DND-41 (cell line): Measurements from ENCODE around the gene TRPV5.

Experiments
- ATAC-seq: fragments of 200-7000 bp; cut with Tn5 transposase; 3 replicates; pipeline ENCODE4 v1.9.1; 2021; ENCODE audit warnings: low read depth; ENCODE audit not compliant: insufficient read depth
- DNase-seq: peaks from one replicate; pipeline ENCODE4 v3.0.0-alpha.2; 2020
- H2AFZ ChIP-seq: 2 replicates; pipeline ENCODE4 v1.6.0; 2012; ENCODE audit warnings: low read depth, low read length
- H3K27ac ChIP-seq: 2 replicates; pipeline ENCODE4 v1.5.1; 2012; ENCODE audit warnings: low read length, inconsistent platforms
- H3K27me3 ChIP-seq: fragments of 200-600 bp; sonication (generic); 2 replicates; pipeline ENCODE4 v1.6.0; 2012; ENCODE audit warnings: low read length, mild to moderate bottlenecking, inconsistent platforms; ENCODE audit not compliant: insufficient read depth, poor library complexity
- H3K36me3 ChIP-seq: 2 replicates; pipeline ENCODE4 v1.5.1; 2012; ENCODE audit warnings: low read length, inconsistent platforms; ENCODE audit not compliant: insufficient read depth
- H3K4me1 ChIP-seq: 2 replicates; pipeline ENCODE4 v1.5.1; 2012; ENCODE audit warnings: mild to moderate bottlenecking, low read length; ENCODE audit not compliant: insufficient read depth
- H3K4me2 ChIP-seq: 2 replicates; pipeline ENCODE4 v1.6.0; 2012; ENCODE audit warnings: mild to moderate bottlenecking, moderate library complexity, low read length, inconsistent platforms; ENCODE audit not compliant: insufficient read depth
- H3K4me3 ChIP-seq, 2 experiments: fragments of 200-600 bp in 1 of 2; shearing (Covaris generic) in 1 of 2; 2 replicates each; pipeline ENCODE4 v1.5.1; 2012 to 2016; ENCODE audit warnings: inconsistent platforms in 2 of 2, low read length in 2 of 2, mild to moderate bottlenecking in 2 of 2, low read depth in 1 of 2, moderate library complexity in 1 of 2
- H3K79me2 ChIP-seq: 2 replicates; pipeline ENCODE4 v1.6.0; 2012; ENCODE audit warnings: low read length, inconsistent platforms; ENCODE audit not compliant: insufficient read depth
- H3K9ac ChIP-seq: 2 replicates; pipeline ENCODE4 v1.6.0; 2012; ENCODE audit warnings: low read depth, mild to moderate bottlenecking, inconsistent platforms, low read length, moderate library complexity
- H3K9me3 ChIP-seq: 2 replicates; pipeline ENCODE4 v1.5.1; 2012; ENCODE audit warnings: low read length, moderate library complexity, mild to moderate bottlenecking, inconsistent platforms; ENCODE audit not compliant: insufficient read depth, severe bottlenecking
- H4K20me1 ChIP-seq: 2 replicates; pipeline ENCODE4 v1.6.0; 2012; ENCODE audit warnings: low read length; ENCODE audit not compliant: insufficient read depth
- EZH2 ChIP-seq: IDR thresholded peaks from 3 replicates; pipeline ENCODE4 v1.6.1; 2012; ENCODE audit warnings: borderline replicate concordance, low read depth, mild to moderate bottlenecking, moderate library complexity, low read length, inconsistent platforms; ENCODE audit not compliant: severe bottlenecking
- TF ChIP-seq, protein P1 (sequence below): IDR thresholded peaks from 2 replicates; pipeline ENCODE4 v1.5.1; 2012; ENCODE audit warnings: borderline replicate concordance, low read length, moderate library complexity, mild to moderate bottlenecking; ENCODE audit not compliant: poor library complexity, severe bottlenecking; ENCODE audit errors: extremely low read depth

The TRPV5 gene

DNA sequence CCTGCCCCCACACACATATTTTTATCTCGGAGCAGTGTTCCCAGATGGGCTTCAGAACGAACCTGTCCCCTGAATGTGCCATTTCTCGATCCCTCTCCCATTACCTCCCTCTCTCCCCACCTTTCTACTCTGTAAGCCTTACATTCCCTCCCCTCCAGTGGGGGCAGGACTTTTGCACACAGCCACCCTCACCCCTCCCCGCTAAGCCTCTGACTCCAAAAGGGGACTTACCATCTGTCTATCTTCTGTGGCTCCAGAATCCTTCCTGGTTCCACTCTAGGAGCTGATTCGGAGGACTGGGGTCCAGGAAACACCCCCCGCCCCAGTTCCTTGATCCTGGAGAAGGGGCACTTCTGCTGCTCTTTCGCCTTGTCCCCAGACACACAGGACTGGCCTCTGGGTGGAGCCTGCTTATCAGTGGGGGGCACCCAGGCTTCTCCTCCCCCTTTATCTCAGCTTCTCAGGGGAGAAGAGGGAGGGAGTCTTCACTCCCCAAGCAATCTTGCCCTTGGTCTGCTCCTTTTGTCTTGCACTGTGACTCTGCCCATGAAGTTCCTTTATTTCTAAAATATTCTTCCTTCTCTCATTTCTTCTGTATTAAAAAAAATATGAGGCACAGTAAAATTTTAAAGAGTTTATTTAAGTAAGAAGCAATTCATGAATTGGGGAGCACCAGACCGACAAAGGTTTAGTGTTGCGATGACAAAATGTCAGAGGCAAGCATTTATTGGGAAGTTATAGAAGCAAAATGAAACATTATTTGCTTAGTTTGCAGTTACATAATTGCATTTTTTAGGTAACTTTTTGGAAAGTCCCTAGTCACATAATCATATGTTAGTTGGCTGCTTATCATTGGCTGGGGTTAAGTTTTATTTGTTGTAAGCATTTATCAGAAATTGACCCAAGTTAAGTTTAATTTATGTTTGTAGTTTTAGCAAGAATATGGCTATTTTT lies 28.7 kb upstream of the TRPV5 start, which contains the start of gene KEL:
Gene KEL, minus strand, starts transcription at position 391 of the 954 bp plus-strand sequence. Its CDS starts 157 bp downstream, at position 234.
- Histone ChIP-seq H2AFZ (no peak within 1 kb of the TSS), H3K27ac (no peak within 1 kb of the TSS), H4K20me1 (no peaks in the 10 kb centered on the region), H3K9me3 (no peaks in the 10 kb centered on the region), H3K4me2 (no peak within 1 kb of the TSS), H3K4me3 (no peak within 1 kb of the TSS), H3K36me3 (no peaks in the 10 kb centered on the region), H3K4me1 (no peaks in the 10 kb centered on the region), H3K27me3 (peaks cover 3% of the 10 kb centered on the region), H3K9ac (no peak within 1 kb of the TSS), H3K79me2 (no peaks in the 10 kb centered on the region)
- TF ChIP-seq, protein P1, sequence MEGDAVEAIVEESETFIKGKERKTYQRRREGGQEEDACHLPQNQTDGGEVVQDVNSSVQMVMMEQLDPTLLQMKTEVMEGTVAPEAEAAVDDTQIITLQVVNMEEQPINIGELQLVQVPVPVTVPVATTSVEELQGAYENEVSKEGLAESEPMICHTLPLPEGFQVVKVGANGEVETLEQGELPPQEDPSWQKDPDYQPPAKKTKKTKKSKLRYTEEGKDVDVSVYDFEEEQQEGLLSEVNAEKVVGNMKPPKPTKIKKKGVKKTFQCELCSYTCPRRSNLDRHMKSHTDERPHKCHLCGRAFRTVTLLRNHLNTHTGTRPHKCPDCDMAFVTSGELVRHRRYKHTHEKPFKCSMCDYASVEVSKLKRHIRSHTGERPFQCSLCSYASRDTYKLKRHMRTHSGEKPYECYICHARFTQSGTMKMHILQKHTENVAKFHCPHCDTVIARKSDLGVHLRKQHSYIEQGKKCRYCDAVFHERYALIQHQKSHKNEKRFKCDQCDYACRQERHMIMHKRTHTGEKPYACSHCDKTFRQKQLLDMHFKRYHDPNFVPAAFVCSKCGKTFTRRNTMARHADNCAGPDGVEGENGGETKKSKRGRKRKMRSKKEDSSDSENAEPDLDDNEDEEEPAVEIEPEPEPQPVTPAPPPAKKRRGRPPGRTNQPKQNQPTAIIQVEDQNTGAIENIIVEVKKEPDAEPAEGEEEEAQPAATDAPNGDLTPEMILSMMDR: no peak
- TF ChIP-seq EZH2: no peak
- DNase-seq: no peak
- ATAC-seq: no peak

DNA sequence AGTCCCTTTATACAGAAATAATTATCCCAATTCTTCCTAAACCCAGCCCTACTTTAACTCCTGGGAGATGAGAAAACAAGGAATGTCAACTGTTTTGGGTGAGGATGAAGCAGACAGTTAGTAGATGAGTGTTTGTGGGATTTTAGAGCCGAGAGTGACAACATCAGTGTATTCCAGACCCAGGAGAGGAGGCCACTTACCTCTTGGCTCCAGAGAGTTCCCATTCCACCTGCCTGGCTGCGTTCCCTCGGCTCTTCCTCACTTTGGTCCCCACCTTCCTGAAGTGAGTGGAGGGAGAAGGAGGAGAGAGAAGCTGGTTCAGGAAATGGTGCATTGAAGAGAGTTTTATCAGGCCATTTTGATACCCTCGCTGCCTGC lies 28.0 kb upstream of the TRPV5 start:
- no peaks in the 10 kb centered on the region for H3K4me1 ChIP-seq
- H3K79me2 ChIP-seq: no peaks in the 10 kb centered on the region
- no peaks in the 10 kb centered on the region for H3K9me3 ChIP-seq
- no peak overlapping the region for H3K4me2 ChIP-seq
- no peak overlapping the region for H3K27ac ChIP-seq
- H3K4me3 ChIP-seq: no peak overlapping the region
- TF ChIP-seq, protein P1: no peak
- TF ChIP-seq EZH2: no peak
- no peak for ATAC-seq
- no peak overlapping the region for H2AFZ ChIP-seq
- H3K9ac ChIP-seq: no peak overlapping the region
- H3K27me3 ChIP-seq: peaks cover 3% of the 10 kb centered on the region
- H4K20me1 ChIP-seq: no peaks in the 10 kb centered on the region
- no peaks in the 10 kb centered on the region for H3K36me3 ChIP-seq
- DNase-seq: no peak

DNA sequence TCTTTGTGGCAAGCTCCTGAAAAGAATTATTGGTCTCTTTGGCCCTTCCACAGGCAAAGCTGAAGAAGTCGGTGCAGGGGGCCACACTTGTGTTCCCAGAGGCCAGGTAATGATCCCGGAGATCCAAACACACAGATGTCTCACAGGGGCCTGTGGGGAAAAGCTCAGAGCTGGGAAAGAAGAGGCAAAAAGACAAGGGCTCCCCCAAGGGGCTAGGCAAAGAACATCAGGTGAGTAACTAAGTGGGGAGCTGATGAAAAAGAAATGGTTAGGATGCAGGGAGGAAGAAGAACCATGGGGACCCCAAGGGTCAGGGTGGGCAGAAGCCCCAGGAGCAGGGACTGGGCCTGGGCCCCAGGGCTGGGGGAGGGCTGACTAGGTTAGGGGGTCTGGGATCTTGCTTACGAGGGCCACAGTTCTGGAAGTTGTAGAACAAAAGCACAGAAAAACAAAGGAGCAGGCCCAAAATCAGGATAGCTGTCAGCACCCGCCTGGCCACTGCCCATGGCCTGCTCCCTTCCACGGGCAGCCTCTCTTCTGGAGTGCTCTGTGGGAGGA lies 27.5 kb upstream of the TRPV5 start:
- H2AFZ ChIP-seq: no peak overlapping the region
- no peaks in the 10 kb centered on the region for H4K20me1 ChIP-seq
- H3K36me3 ChIP-seq: no peaks in the 10 kb centered on the region
- no peak for TF ChIP-seq EZH2
- TF ChIP-seq, protein P1: peak; percentile 31
- peaks cover 3% of the 10 kb centered on the region for H3K27me3 ChIP-seq
- H3K4me2 ChIP-seq: no peak overlapping the region
- no peak overlapping the region for H3K27ac ChIP-seq
- no peak overlapping the region for H3K4me3 ChIP-seq
- H3K4me1 ChIP-seq: no peaks in the 10 kb centered on the region
- DNase-seq: no peak
- H3K9me3 ChIP-seq: no peaks in the 10 kb centered on the region
- H3K79me2 ChIP-seq: no peaks in the 10 kb centered on the region
- ATAC-seq: no peak
- no peak overlapping the region for H3K9ac ChIP-seq
